Epithelial cell of proximal tubule (primary cell): ENCODE data around the gene SIGLEC14. TPM values are rescaled to one million over a fixed set of nuclear protein-coding genes. Genes with fewer than 3 reads are reported as not detected.

Experiments
- DNase-seq: peaks from one replicate; pipeline ENCODE4 v3.0.0-alpha.2; 2011; ENCODE audit warnings: low read depth
- H3K4me3 ChIP-seq: 2 replicates; pipeline ENCODE4 v1.5.1; 2011; ENCODE audit warnings: low read depth, mild to moderate bottlenecking, low read length
- total RNA-seq: library from RNA; depleted of rRNA; stranded (reverse); fragments of >200 nt; gene quantifications from 2 replicates; pipeline ENCODE4 v1.2.3, GENCODE V29; 2015
- TF ChIP-seq, protein P1 (sequence below): conservative IDR thresholded peaks from 2 replicates; pipeline ENCODE4 v1.5.1; 2012; ENCODE audit warnings: low read depth, mild to moderate bottlenecking, low read length

SIGLEC14 gene
- total RNA-seq, 1 donor from 2014 or later: not detected

DNA sequence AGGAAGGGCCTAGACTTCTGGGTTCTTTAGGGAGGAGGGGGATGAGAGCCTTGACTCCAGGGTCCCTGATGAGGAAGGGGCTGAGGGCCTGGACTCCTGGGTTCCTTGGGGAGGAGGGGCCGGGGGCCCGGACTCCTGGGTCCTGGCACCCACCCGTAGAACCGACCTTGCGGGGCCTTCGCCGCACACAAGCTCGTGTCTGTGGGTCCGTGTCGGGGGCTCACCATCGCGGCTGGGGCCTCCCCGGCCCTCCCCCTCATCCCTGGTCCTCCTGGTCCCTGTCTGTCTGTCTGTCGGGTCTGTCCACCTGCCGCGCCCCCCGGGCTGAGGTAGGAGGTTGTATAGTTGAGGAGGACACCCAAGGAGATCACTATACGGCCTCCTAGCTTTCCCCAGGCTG is 45.8 kb upstream of the SIGLEC14 start:
- no peak for DNase-seq
- H3K4me3 ChIP-seq: peak overlapping the region; percentile 69
- TF ChIP-seq, protein P1, sequence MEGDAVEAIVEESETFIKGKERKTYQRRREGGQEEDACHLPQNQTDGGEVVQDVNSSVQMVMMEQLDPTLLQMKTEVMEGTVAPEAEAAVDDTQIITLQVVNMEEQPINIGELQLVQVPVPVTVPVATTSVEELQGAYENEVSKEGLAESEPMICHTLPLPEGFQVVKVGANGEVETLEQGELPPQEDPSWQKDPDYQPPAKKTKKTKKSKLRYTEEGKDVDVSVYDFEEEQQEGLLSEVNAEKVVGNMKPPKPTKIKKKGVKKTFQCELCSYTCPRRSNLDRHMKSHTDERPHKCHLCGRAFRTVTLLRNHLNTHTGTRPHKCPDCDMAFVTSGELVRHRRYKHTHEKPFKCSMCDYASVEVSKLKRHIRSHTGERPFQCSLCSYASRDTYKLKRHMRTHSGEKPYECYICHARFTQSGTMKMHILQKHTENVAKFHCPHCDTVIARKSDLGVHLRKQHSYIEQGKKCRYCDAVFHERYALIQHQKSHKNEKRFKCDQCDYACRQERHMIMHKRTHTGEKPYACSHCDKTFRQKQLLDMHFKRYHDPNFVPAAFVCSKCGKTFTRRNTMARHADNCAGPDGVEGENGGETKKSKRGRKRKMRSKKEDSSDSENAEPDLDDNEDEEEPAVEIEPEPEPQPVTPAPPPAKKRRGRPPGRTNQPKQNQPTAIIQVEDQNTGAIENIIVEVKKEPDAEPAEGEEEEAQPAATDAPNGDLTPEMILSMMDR: no peak

DNA sequence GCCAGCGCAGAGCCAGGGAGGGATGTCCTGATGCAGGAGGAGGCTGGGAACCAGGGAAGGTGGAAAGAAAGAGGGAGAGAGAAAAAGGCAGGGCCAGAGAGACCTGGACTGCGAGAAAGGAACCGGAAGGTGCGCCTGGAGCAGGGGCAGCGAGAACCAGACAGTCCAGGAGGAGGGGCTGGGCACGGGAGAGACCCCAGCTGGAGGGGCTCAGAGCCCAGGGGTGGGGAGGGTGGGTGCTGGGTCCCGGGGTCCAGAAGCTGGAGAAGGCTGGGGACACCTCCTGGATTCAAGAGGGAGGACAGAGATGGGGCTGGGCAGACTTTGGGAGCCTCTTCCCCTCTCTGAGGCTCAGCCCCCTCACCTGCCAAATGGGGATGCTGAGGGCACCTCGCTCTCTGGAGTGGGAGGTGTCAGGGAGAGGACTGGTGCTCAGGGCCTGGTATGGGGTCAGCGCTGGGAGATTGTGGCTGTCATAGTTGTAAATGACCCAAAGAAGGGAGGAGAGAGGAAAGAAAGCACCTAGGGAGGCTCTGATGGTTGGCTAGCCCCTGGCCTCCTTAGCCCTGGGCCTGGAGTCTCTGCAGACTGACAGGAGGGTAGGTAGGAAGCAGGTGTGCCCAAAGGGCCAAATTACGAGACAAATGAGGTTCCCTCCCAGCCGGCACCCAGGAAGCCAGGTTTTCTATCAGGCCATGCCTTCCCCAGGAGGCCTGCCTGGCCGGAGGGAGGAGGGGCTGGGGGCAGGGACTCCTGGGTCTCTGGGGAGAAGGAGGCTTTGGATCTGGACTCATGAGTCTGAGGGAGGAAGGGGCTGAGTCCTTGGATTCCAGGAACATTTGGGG is 45.2 kb upstream of the SIGLEC14 start:
- TF ChIP-seq, protein P1: no peak
- H3K4me3 ChIP-seq: peak overlapping the region; percentile 69
- DNase-seq: no peak

DNA sequence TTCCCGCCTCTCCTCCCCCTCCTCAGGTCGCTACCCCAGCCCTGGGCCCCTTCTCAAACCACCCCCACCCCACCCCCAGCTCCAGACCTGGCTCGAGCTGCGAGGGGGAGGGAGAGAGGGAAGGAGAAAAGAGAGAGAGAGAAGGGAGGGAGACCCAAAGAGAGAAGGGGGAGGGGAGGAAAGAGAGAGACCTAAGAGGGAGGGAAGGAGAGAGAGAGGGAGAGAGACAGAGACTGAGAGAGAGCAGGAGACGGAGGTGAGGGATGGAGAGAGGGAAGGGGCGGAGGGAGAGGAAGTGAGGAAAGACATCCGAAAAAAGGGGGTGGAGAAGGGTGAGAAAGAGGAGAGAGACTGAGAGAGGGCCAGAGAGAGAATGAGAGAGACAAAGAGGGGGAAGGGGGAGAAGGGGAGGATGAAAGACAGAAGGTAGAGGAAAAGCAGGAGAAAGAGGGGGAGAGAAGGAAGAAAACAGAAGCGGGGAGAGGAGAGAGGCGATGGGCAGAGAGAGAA is 44.5 kb upstream of the SIGLEC14 start:
- TF ChIP-seq, protein P1: no peak
- no peak for DNase-seq
- H3K4me3 ChIP-seq: peak overlapping the region; percentile 69

DNA sequence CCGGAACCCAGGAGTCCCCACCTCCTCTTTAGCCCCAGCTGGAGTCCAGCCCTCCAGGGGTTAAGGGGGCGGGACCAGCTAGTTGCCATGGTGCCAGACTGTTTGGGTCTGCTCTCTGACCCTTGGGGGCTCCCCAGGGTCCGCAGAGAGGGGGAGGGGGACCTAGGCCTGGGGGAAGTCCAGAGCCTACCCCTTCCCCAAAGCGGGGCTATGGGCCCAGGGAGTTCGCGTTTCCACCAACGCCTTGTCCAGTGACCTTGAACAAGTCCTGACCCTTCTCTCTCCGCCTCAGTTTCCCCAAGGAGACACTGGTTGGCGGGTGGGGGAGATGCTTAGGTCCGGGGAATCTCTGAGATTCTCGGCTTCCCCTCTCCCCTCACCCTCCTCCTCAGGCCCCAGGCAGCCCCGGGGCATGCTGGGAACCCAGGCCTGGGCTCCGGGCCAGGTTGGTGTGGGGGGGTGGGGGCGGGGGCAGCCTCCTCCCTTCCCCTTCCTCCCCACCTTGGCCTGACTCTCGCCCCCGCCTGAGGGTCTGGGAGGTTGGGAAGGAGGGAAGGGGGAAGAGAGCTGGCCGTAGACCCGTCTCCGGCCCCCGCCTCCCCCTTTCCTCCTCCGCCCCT is 43.9 kb upstream of the SIGLEC14 start:
- H3K4me3 ChIP-seq: peak overlapping the region; percentile 69
- TF ChIP-seq, protein P1: no peak
- no peak for DNase-seq

DNA sequence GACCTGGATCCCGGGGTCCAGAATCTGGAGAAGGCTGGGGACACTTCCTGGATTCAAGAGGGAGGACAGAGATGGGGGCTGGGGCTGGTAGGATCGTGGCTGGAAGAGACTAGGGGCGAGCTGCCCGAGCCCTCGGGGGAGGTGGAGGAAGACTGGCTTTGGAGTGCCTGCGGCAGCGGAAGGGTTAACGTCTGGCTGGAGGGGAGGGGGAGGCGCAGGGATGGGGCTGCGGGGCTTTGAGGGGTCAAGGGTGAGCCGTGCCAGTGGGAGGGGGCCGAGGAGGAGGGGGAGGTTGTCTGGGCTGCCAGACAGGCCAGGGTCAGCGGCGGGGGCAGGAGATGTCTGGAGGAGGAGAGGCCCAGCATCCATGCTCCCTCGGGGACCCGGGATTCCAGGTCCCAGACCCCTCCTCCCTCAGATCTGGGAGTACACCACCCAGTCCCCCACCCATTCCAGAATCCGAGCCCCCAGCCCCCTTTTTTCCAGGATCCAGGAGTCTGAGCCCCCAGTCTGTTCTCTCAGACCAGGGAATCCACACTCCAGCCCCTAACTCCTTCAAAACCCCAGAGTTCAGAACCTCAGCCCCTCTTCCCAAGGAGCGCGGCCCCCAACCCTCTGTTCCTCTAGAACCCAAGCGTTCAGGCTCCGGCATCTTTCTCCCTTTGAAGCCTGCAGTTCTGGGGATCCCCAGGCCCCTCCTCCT is 43.3 kb upstream of the SIGLEC14 start:
- DNase-seq: no peak
- H3K4me3 ChIP-seq: peak overlapping the region; percentile 69
- TF ChIP-seq, protein P1: no peak

DNA sequence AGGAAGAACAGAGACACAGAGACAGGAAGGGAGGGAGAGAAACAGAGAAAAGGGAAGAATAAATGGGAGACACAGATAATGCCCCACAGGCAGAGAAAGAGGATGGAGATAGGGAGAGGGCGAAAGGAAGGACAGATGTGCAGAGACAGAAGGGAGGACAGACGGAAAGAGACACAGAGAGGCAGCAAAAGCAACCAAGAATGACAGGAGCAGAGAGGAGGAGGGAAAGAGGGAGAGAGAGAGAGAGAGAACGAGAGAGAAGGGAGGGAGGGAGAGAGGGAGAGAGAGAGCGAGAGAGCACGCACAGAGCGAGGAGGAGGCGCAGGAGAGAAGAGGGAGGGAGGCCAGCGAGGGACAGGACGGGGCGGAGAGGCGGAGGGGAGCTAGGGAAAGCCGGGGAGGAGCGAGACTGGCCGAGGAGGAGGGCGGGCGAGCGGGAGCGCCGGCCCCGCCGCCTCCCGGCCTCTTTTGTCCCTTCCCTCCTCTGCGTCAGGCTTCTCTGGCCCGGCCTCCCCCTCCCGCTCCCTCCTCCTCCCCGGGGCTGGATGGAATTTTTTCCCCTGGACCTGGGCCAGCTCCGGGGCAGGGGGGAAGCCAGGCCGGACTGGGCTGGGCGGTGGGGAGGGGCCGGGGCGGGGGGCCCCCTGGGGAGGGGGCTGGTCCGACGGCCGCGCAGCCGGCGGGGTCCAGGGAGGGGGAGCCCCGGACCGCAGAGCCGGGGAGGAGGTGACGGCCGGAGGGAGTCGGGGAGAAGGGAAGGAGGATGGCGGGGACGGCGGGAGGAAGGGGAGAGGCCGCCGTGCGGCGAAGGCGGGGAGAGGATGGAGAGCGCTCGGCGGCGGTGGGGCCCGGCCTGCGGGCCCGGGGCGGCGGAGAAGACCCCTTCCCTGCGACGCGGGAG is 42.3 kb upstream of the SIGLEC14 start:
- H3K4me3 ChIP-seq: peak overlapping the region; percentile 69
- TF ChIP-seq, protein P1: no peak
- DNase-seq: peak; percentile 61
